OCI-M1 (cell line): ENCODE measurements around the gene NFKB2.

ENCODE experiments used
- DNase-seq: peaks from one replicate; lab custom pipeline; 2025; lab: John Stamatoyannopoulos, UW

The NFKB2 gene

DNA sequence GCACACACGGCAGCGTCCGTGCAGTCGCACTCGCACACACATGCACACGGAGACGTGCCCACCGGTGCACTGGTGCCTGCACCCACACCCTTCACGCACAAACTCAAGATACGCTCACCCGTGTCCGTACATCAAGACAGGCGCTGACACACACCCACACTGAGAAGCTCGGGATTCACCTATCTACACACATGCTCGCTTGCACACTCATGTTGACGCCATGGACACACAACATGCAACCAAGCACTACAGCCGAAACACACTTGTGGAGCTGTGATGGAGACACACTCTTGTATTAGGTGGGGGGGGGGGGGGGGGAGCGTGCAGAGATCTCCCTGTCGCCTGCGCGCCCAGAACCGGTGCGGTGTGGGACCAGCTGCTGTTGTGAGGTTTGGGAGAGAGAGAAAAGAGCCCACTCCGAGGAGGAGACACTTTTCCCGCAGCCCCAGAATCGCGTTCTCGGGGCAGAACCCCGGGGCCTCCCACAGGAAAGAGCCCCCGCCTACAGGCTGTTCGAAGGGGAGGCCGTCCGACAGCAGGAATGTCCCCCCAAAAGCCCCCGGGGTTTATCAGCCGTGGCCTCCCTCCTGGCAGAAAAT is 605 bp upstream of the NFKB2 start:
- peak; percentile 78 for DNase-seq

GRCh38 chr10:102396317-102396650 is 779 bp downstream of the NFKB2 start:
- peak; percentile 45 for DNase-seq

GRCh38 chr10:102396730-102397151 is 1.2 kb downstream of the NFKB2 start:
- DNase-seq, result no peak

- no peak for DNase-seq
These were observed 2.0 kb downstream of the NFKB2 start for GRCh38 chr10:102397222-102398171.

GRCh38 chr10:102398172-102399020 is 2.9 kb downstream of the NFKB2 start:
- no peak for DNase-seq

GRCh38 chr10:102399217-102400021 is 3.9 kb downstream of the NFKB2 start:
- peak; percentile 94 for DNase-seq

- DNase-seq, result no peak
These were observed 4.6 kb downstream of the NFKB2 start for GRCh38 chr10:102400076-102400475.

GRCh38 chr10:102400598-102401341 is 5.3 kb downstream of the NFKB2 start:
- no peak for DNase-seq

DNA sequence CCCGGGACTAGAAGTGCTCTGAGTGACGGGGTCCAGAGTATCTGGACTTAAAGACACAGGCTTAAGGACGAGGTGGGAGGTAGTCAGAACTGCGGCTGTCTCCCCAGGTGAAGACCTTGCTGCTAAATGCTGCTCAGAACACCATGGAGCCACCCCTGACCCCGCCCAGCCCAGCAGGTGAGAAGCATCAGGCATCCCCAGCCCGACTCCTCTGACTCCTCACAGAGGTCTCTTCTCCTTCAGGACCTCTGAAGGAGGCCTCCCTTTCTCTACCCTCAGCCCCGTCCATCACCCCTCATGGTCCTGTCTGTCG is 5.8 kb downstream of the NFKB2 start:
- no peak for DNase-seq

DNA sequence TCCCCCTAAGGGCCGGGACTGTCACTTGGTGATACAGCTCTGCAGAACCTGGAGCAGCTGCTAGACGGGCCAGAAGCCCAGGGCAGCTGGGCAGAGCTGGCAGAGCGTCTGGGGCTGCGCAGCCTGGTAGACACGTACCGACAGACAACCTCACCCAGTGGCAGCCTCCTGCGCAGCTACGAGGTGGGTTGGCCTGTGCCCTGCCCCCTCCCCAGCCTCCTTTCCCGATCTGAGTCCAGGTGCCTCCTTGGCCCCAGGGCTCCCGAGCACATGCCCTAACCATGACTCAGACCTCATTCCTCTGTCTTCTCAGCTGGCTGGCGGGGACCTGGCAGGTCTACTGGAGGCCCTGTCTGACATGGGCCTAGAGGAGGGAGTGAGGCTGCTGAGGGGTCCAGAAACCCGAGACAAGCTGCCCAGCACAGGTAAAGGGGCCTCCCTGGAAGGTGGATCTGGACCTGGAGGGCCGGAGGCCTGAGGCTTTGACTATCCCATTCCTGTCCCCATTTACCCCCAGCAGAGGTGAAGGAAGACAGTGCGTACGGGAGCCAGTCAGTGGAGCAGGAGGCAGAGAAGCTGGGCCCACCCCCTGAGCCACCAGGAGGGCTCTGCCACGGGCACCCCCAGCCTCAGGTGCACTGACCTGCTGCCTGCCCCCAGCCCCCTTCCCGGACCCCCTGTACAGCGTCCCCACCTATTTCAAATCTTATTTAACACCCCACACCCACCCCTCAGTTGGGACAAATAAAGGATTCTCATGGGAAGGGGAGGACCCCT is 6.4 kb downstream of the NFKB2 start:
- DNase-seq, result no peak

- no peak for DNase-seq
These were observed 7.0 kb downstream of the NFKB2 start for GRCh38 chr10:102402512-102402896.

DNA sequence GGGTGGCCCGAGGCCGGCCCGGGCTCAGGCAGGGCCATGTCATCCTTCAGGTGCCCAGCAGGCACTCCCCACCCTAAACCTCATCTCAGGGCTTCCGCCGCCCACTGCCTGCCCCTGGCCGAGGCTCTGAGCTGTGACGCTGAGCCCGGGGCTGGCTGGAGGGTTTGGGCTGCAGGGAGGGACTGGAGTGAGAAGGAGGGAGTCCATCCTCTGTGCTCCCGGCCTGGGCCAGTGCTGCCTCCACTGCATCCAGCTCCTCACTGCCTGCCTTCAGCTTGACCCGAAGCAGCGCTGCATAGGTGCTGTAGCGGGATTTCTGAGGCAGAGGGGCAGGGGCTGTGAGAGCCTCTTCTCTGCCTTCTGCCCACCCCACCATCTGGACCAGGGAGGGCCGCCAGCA is 7.6 kb downstream of the NFKB2 start:
- no peak for DNase-seq

- DNase-seq, result no peak
These were observed 9.0 kb downstream of the NFKB2 start for GRCh38 chr10:102404361-102405107.

DNA sequence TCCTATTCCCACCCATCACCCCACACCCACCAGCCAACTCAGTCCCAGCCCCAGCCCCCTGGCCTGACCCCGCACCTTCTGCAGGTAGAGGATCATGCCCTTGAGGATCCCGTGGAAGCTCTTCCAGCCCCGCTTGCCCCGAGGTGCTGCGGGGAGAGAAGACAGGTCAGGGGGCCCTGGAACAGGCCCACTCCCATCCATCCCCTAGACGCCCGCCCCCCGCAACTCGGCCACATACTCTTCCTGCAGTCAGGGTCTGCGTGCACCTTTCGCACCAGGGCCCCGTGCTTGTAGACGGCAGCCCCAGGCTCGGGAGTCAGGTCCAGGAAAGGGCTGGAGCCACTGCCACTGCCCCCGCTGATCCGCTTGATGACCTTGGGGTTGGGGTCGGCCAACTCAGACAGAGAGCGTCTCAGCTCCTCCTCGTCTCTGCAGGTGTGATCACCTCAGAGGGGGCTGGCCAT is 9.6 kb downstream of the NFKB2 start:
- DNase-seq, result no peak

GRCh38 chr10:102405632-102406031 is 10.1 kb downstream of the NFKB2 start:
- no peak for DNase-seq

DNA sequence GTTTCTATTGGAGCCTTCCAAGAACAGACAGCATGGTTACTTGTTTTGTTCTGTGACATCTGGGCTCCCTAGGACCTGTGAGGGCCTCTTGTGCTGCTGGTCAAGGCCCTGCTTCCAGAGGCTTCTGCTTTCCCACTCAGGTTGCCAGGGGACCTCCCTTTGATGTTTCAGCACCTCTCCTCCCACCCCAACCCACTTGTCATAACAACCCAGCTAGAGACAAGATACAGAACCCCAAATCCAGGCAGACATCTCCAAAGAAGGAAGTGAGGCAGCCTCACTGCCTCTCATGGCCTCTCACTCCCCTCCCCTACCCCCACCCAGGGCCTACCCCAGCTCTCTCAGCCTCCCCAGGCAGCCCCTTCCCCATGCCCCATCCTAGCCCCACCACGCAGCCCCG is 11.3 kb downstream of the NFKB2 start:
- DNase-seq, result no peak

GRCh38 chr10:102407425-102408130 is 12.1 kb downstream of the NFKB2 start:
- DNase-seq, result no peak

DNA sequence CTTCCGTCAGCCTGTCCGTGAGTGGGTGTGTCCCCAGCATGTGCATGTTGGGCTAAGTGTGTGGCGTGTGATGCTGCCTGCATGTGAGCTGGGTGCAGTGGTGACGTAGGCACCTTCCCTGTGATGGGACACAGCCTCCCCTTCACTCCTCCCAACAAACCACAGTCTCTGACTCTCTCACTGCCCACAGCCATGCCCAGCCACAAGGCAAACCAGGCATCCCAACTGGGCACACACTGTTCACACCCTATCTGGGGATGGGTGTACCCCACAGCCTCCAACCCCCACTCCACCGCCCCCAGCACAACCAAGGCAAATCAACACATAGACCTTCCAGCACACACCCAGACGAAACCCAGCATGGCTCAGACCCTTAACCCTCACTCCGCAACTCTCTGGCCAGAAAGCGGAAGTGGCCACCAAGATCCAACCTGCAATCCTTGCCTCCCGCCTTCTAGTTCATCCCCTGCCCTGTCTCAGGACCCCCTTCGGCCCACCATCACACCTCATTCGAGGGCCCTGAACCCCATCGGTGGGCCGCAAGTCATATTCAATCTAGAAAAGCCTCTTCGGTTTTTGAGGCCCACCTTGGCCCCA is 12.7 kb downstream of the NFKB2 start:
- no peak for DNase-seq
